GM21528 (cell line): ENCODE measurements around the gene KRTAP4-2.
"Not testable (repeated sequence)": the region's sequence is repeated elsewhere in the genome, so short reads cannot be mapped to it uniquely, and the experiment has no call there.

Experiments
- ATAC-seq: cut with Tn5 transposase; IDR thresholded peaks from one replicate; pipeline ENCODE4 v1.9.1; 2021; ENCODE audit warnings: mild to moderate bottlenecking, moderate library complexity; ENCODE audit not compliant: unreplicated experiment, low FRiP score

Gene KRTAP4-2

DNA sequence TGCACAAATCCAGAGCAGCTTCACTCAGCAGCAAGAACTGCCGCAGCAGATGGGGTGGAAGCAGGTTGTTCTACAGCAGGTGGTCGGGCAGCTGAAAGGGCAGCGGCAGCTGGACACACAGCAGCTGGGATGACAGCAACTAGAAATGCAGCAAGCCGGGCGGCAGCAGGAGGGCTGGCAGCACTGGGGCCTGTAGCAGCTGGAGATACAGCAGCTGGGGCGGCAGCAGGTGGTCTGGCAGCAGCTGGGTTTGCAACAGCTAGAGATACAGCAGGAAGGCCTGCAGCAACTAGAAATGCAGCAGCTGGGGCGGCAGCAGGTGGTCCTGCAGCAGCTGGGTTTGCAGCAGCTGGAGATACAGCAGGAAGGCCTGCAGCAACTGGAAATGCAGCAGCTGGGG is 10.5 kb downstream of the KRTAP4-2 start:
- ATAC-seq: no peak

DNA sequence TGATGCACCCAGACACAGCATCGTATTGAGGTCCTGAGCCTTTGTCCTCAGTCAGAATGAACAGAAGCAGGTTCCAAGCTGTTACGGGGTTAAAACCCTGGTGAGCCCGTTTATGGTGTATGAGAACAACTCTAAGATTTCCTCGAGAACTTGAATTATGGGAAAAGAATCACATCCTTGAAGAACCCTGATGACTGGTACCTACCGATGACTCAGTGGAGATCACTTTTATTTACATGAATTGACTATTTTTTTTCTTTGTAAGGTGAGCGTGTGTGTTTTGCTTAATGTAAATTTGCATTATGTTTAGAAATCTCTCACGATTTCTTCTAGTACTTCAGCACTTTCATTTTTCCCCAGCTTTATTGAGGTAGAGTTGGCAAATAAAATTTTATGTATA is 14.2 kb downstream of the KRTAP4-2 start:
- no peak for ATAC-seq

DNA sequence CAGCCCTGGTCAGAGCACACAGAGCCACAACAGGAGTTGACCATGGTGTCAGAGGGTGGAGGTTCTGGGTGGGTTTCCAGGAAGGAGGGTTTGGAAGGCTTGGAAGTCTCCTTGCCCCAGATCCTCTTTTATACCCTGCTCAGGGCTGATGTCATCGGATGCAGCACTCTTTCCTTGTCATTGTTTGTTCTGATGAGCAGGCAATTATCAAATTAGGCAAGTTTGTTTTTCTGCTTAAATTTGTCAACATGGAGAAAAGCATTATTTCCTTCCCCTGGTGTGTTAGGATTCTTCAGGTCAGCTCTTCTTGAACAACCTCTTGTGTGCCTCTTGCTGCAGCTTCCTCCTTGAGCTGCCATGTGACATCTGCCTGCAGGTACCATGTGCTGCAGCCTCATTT is 17.4 kb downstream of the KRTAP4-2 start, which contains the start of gene KRTAP4-4:
TSS of gene KRTAP4-4 (minus strand) at position 101 of the 400 bp plus-strand sequence. CDS start at position 44, 57 bp downstream.
- ATAC-seq: no peak

DNA sequence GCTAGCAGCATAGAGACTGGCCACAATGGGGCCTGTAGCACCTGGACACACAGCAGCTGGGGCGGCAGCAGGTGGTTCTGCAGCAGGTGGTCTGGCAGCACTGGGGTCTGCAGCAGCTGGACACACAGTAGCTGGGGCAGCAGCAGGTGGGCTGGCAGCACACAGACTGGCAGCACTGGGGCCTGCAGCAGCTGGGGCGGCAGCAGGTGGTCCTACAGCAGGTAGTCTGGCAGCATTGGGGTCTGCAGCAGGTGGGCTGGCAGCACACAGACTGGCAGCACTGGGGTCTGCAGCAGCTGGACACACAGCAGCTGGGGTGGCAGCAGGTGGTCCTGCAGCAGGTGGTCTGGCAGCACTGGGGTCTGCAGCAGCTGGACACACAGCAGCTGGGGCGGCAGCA is 17.8 kb downstream of the KRTAP4-2 start:
- ATAC-seq: not testable (repeated sequence)

DNA sequence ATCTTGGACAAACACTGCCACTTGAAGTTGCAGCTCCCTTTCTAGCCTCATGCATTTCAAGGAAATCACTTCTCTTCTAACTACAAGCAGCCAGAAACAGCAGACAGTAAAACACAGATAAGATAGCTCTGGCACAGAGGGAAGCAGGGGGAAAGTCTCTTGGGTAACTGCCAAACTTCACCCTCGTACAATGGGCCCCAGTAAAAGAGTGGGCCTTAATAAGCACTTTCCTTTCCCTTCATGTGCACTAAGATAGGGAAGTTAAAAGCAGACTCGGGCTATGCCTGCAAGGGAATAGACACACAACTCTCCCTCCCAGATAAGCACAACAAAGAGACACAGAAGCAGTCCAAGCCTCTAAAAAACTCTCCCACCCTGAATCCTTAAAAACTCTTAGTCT is 24.2 kb downstream of the KRTAP4-2 start:
- ATAC-seq: no peak

DNA sequence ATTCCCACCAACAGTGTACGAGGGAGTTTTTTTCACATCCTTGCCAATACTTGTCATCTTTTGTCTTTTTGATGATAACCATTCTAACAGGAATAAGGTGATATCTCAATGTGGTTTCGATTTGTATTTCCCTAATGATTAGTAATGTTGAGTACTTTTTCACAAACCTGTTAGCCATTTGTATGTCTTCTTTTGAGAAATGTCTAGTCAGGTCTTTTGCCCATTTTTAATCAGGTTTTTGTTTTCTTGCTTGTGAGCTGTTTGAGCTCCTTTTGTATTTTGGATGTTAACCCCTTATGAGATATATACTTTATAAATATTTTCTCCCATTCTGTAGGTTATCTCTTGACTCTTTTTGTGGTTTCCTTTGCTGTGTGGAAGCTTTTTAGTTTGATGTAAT is 26.5 kb downstream of the KRTAP4-2 start:
- no peak for ATAC-seq

DNA sequence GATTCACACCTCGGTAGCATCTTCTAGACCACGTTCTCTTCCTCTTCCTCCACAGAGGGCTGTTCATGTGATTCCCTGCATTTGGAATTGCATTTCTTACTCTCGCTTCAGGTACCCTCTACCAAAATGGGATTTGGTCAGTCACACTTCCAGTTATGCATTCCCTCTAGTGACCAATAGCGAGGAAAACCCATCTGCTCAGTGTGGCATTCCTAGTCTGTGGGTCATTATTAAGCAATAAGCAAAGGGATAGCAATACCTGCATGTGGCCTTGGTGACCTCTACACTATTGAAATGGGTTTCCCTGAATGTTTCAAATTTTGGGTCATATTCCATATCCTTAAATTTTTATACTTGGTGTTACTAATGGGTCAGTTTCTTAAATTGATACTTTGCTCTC is 28.0 kb downstream of the KRTAP4-2 start:
- no peak for ATAC-seq

DNA sequence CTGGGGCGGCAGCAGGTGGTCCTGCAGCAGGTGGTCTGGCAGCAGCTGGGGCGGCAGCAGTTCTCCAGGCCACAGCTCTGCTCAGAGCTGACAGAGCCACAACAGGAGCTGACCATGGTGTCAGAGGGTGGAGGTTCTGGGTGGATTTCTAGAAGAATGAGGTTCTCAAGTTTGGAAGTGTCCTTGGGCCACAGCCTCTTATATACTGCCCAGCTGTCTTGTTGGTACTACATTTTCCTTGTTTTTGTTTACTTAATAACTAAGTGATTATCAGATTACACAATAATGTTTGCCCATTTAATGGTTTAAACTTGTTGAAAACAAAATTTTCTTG is 28.4 kb downstream of the KRTAP4-2 start, which contains the start of gene KRTAP4-5:
TSS of gene KRTAP4-5 (minus strand) at position 174 of the 334 bp plus-strand sequence. CDS start at position 116, 58 bp downstream.
- no peak for ATAC-seq

DNA sequence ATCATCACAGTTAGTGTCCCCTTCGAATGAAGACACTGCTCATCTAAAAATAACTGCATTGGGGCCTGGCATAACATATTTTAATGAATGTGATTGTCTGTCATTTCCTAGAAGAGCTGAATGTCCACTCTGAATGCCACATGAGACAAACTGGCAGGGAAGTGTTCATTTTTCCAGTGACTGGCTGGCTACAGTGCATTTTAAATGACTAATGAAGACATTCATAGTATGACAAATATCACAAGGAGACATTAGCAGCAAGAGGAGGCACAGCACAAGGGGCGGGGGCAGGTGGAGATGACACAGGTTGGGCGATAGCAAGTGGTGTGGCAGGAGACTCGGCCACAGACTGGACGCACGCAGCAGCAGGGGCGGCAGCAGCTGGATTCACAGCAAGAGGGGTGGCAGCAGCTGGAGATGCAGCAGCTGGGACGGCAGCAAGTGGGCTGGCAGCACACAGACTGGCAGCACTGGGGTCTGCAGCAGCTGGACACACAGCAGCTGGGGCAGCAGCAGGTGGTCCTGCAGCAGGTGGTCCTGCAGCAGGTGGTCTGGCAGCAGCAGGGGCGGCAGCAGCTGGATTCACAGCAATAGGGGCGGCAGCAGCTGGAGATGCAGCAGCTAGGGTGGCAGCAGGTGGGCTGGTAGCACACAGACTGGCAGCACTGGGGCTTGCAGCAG is 28.9 kb downstream of the KRTAP4-2 start:
- ATAC-seq: not testable (repeated sequence)

DNA sequence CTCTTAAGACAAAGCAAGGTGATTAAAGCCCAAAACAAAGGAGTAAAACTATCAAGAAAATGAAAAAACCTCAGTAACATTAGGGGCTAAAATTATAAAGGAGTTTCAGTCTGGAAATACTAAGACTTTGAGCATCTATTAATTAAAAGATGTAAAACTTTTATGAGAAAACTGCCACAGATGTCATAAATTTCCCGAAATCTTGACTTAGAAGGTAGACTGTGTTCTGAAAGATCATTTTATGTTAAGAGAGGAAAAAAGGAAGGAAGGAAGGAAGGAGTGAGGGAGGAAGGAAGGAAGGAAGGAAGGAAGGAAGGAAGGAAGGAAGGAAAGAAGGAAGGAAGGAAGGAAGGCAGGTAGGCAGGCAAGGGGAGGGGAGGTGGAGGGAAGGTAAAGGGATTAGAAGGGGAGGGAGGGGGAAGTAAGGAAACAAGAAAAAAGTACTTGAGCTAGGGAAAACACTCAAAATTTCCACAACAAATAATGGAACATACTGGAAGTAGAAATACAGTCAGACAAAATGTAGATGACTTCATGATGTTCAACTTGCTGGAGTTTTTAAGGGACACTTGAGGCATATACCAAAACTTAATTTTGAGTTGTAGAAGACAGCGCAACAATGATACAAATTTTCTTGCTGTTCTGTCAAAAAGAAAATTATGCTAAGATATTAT is 30.4 kb downstream of the KRTAP4-2 start:
- no peak for ATAC-seq

DNA sequence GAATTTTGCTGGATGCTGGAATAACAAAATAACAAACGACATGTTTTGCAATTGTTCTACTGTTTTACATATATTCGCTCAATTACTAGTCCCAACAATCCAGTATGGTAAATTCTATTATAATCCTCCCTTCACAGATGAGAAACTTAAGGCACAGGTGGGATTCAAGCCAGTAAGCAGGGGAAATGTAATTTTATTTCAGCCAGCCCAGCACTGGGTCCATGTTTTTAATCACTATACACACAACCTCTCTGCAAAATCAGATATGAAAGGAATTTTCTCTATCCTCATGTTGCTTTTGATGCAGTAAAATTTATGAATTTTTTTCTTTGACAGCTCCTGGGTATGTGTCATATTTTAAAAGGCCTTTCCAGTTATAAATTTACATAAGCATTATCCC is 32.8 kb downstream of the KRTAP4-2 start:
- ATAC-seq: no peak

DNA sequence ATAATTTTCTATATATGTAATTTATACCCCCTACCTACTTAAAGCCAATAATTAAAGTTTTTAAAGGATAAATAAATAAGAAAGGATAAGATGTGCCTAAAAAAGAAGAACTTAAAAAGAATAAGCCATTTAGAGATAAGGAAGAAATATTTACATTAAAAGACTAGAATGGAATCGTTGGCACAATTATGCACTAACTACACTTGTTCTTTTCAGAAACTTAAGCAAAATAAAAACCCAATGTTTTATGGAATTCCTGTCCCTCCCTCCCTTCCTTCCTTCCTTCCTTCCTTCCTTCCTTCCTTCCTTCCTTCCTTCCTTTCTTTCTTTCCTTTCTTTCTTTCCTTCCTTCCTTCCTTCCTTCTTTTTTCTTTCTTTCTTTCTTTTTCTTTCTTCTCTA is 33.2 kb downstream of the KRTAP4-2 start:
- ATAC-seq: no peak

DNA sequence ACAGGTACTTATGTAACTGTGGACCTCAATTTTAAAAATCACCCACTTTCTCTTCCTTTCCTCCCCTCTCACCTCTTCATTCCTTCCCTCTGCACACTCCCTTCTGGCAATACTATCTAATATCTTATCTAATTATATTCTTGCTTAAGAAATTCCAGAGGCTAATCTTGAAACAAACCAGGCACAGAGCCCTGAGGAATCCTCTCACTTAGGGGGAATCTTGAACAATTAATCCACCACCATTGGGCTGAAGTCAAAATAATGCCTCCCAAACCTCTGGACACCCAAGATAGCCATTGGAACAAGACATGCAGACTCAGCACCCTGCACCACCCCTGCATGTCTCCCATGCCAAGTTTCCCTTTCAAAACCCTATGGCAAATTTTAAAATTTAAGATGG is 36.7 kb downstream of the KRTAP4-2 start:
- ATAC-seq: no peak

DNA sequence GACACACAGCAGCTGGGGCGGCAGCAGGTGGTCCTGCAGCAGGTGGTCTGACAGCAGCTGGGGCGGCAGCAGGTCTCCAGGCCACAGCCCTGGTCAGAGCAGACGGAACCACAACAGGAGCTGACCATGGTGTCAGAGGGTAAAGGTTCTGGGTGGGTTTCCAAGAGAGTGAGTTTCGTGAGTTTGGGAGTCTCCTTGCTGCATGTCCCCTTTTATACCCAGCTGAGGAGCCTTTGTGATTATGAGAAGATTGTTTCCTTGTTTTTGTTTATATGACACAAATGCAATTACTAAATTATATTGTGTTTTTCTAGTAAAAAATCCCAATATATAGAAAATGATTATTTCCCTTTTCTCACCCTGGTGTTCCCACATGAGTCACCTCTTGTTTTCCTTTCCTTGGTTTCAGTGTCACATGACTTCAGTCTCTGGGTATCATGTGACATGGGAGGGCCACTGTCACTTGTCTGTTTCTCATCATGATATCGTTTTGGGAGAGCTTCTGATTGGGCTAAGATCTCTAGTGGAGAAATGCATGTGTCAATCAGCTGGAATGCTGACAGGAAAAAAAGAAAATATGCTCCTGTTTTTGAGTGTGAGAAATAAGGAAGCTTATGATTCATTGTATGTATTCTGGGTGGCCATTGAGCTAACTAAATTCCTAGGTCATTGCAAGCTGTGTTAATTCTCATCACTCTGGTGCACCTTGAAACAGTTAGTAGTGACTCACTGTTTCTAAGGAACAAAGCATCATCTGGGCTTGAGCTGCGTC is 37.5 kb downstream of the KRTAP4-2 start, which contains the start of gene KRTAP4-6:
TSS of gene KRTAP4-6 (minus strand) at position 185 of the 772 bp plus-strand sequence. CDS start at position 128, 57 bp downstream.
- ATAC-seq: no peak

DNA sequence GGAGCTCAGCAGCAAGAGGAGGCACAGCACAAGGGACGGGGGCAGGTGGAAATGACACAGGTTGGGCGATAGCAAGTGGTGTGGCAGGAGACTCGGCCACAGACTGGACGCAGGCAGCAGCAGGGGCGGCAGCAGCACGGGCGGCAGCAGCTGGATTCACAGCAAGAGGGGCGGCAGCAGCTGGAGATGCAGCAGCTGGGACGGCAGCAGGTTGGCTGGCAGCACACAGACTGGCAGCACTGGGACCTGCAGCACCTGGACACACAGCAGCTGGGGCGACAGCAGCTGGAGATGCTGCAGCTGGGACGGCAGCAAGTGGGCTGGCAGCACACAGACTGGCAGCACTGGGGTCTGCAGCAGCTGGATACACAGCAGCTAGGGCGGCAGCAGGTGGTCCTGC is 38.2 kb downstream of the KRTAP4-2 start:
- not testable (repeated sequence) for ATAC-seq

DNA sequence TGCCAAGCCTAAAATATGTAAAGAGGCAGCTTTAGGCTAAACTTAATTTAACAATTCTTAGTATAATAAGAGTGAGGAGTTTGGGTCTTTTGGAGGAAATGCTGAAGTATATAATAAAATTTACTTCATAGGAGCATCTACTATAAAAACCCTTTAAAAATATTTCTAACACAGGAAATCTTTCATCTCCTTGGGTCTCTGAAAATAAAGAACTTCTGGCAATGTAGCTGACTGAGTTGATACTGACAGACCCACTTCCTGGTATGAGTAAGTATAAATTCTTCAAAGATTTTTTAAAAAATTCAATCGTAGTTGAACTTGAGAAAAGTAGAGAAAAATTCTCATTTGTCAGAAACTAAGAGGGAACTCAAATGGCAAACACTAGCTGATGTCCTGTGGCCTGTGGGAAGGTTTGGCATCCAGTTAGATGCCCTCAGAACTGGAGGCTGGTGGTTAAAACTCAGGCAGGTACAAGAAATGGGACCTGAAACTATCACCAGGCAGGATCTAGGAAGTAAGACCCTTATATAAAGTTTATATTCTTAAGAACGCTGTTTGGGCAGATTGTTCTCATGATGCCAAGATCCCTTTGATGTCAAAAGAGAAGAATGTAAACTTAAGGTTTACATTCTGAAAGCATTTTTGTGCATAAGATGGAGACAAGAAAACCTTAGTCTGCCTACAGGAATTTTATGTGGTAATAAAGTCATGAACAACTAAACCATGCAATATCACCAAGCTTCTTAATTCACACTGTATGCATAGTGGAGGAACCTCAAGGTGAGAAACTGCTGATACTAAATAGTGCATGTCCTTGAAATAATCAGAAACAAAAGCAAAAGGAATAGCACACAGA is 43.9 kb downstream of the KRTAP4-2 start:
- no peak for ATAC-seq

DNA sequence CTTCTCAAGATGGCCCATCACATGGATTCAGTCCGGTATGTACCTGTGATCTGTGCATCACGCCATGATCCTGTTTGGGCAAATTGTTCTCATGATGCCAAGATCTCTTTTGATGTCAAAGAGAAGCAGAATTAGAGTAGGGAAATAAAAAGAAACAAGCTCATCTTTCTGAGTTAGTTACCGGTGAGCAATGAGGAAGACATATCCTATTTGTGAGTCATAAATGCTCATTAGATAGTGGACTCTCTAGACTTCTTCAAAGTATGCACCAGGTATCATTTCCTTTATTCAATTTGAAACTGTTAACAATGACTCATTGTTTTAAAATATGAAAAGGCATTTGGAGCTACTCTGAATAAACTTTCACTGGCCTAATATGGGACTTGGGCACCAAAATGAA is 46.0 kb downstream of the KRTAP4-2 start:
- no peak for ATAC-seq
